SK-N-SH (cell line): Measurements from ENCODE around the gene TBCD. TPM values are rescaled to one million over a fixed set of nuclear protein-coding genes. Genes with fewer than 3 reads are reported as not detected.

Source experiments
- CTCF ChIA-PET: fragments of 300-600, 350-600 bp; formaldehyde crosslinking; extraction: SDS; loops from one replicate; lab custom pipeline; 2021; lab: Yijun Ruan, JAX
- POLR2A ChIA-PET: fragments of 350-600 bp; sonication (Branson Sonifier 250); formaldehyde crosslinking; extraction: SDS; loops from one replicate; lab custom pipeline; 2020; ENCODE audit warnings: antibody characterized with exemption, inconsistent platforms; lab: Yijun Ruan, JAX
- DNase-seq: peaks from one replicate; pipeline ENCODE4 v3.0.0; 2012
- H2AFZ ChIP-seq: fragments of 200-600 bp; sonication (generic); 2 replicates; pipeline ENCODE4 v1.8.1; 2016; ENCODE audit warnings: antibody characterized with exemption, mild to moderate bottlenecking, low read depth
- H3F3A ChIP-seq: fragments of 200-600 bp; sonication (generic); replicated peaks from 2 replicates; pipeline ENCODE3; 2016; ENCODE audit warnings: antibody characterized with exemption, mild to moderate bottlenecking; ENCODE audit not compliant: insufficient read depth
- H3K27ac ChIP-seq, 2 experiments: fragments of 200-500 bp in 1 of 2; fragments of 200-600 bp in 1 of 2; sonication (Bioruptor generic) in 1 of 2; sonication (generic), shearing (Covaris generic) in 1 of 2; 2 replicates each; pipeline versions ENCODE4 v1.5.1 to v1.6.1; 2014 to 2016; ENCODE audit warnings: low read depth in 2 of 2, inconsistent platforms in 1 of 2, low read length in 1 of 2, mild to moderate bottlenecking in 1 of 2, mixed read lengths in 1 of 2
- H3K27me3 ChIP-seq: fragments of 200-600 bp; sonication (generic), shearing (Covaris generic); 2 replicates; pipeline ENCODE4 v1.6.1; 2016; ENCODE audit warnings: mixed run types; ENCODE audit not compliant: insufficient read depth
- H3K36me3 ChIP-seq, 2 experiments: fragments of 200-500 bp in 1 of 2; fragments of 200-600 bp in 1 of 2; sonication (Bioruptor generic) in 1 of 2; sonication (generic) in 1 of 2; replicated peaks in 1 of 2; 2 replicates each; pipeline versions ENCODE3 to v1.5.1; 2014 to 2016; ENCODE audit warnings: low read length in 1 of 2, mild to moderate bottlenecking in 1 of 2; ENCODE audit not compliant: insufficient read depth in 2 of 2, control insufficient read depth in 1 of 2
- H3K4me1 ChIP-seq, 2 experiments: fragments of 200-500 bp in 1 of 2; fragments of 200-600 bp in 1 of 2; sonication (Bioruptor generic) in 1 of 2; sonication (generic), shearing (Covaris generic) in 1 of 2; 2 replicates each; pipeline versions ENCODE4 v1.5.1 to v1.6.1; 2014 to 2016; ENCODE audit warnings: low read depth in 1 of 2, low read length in 1 of 2, mixed run types in 1 of 2; ENCODE audit not compliant: insufficient read depth in 2 of 2, control insufficient read depth in 1 of 2
- H3K4me2 ChIP-seq: fragments of 200-600 bp; sonication (generic), shearing (Covaris generic); 2 replicates; pipeline ENCODE4 v1.6.1; 2017; ENCODE audit warnings: mixed run types
- H3K4me3 ChIP-seq, 2 experiments: fragments of 200-500 bp in 1 of 2; fragments of 200-600 bp in 1 of 2; sonication (Bioruptor generic) in 1 of 2; sonication (generic), shearing (Covaris generic) in 1 of 2; 2 replicates each; pipeline versions ENCODE4 v1.5.1 to v1.8.1; 2014 to 2016; ENCODE audit warnings: low read depth in 2 of 2, inconsistent platforms in 1 of 2, low read length in 1 of 2, mild to moderate bottlenecking in 1 of 2, mixed read lengths in 1 of 2, moderate library complexity in 1 of 2
- H3K79me2 ChIP-seq: fragments of 200-600 bp; sonication (generic); 2 replicates; pipeline ENCODE4 v1.8.1; 2017; ENCODE audit warnings: mild to moderate bottlenecking; ENCODE audit not compliant: insufficient read depth
- H3K9ac ChIP-seq: fragments of 200-600 bp; sonication (generic); 2 replicates; pipeline ENCODE4 v1.6.1; 2017; ENCODE audit warnings: mixed run types
- H3K9me2 ChIP-seq: fragments of 200-600 bp; sonication (generic); 2 replicates; pipeline ENCODE4 v1.6.1; 2017; ENCODE audit warnings: mixed run types
- H3K9me3 ChIP-seq: fragments of 200-600 bp; sonication (generic); 2 replicates; pipeline ENCODE4 v1.6.1; 2017; ENCODE audit warnings: mixed run types, mild to moderate bottlenecking, moderate library complexity
- H4K20me1 ChIP-seq: fragments of 200-600 bp; sonication (generic); 2 replicates; pipeline ENCODE4 v1.6.1; 2017; ENCODE audit warnings: mild to moderate bottlenecking, mixed run types; ENCODE audit not compliant: insufficient read depth
- EP300 ChIP-seq, 2 experiments: IDR thresholded peaks; 2 replicates each; pipeline versions ENCODE4 v1.4.0 to v1.6.1; 2012; ENCODE audit warnings: borderline replicate concordance in 1 of 2, low read depth in 1 of 2, low read length in 1 of 2
- GABPA ChIP-seq: IDR thresholded peaks from 2 replicates; pipeline ENCODE4 v1.4.0; 2012; ENCODE audit warnings: low read depth, mild to moderate bottlenecking
- GATA2 ChIP-seq: sonication (generic); formaldehyde crosslinking; IDR thresholded peaks from 2 replicates; pipeline ENCODE4 v1.5.0; 2020; ENCODE audit warnings: mild to moderate bottlenecking, missing genetic modification reagents
- MXI1 ChIP-seq: IDR thresholded peaks from 2 replicates; pipeline ENCODE4 v1.6.1; 2012; ENCODE audit warnings: mild to moderate bottlenecking, low read depth, low read length, improper control_type of control experiment
- NFIC ChIP-seq: IDR thresholded peaks from 2 replicates; pipeline ENCODE4 v1.4.0; 2012; ENCODE audit warnings: borderline replicate concordance
- RCOR1 ChIP-seq: fragments of 150-350 bp; IDR thresholded peaks from 2 replicates; pipeline ENCODE4 v1.6.1; 2017; ENCODE audit warnings: antibody characterized with exemption, low read length
- RFX5 ChIP-seq: IDR thresholded peaks from 2 replicates; pipeline ENCODE4 v1.6.1; 2012; ENCODE audit warnings: mild to moderate bottlenecking, improper control_type of control experiment, low read length
- SIN3A ChIP-seq: IDR thresholded peaks from 2 replicates; pipeline ENCODE4 v1.6.1; 2012; ENCODE audit warnings: low read depth, mild to moderate bottlenecking, low read length, moderate library complexity, borderline replicate concordance
- SMC3 ChIP-seq: IDR thresholded peaks from 2 replicates; pipeline ENCODE4 v1.6.1; 2012; ENCODE audit warnings: low read depth, low read length, improper control_type of control experiment
- WGBS: methylation state at CpG from one replicate; pipeline ENCODE4 v1.1.6; 2017; ENCODE audit warnings: low lambda C conversion rate; 5-methylcytosine and 5-hydroxymethylcytosine counted together
- polyA plus RNA-seq, 3 experiments: library from polyadenylated mRNA; depleted of rRNA; stranded (reverse); fragments of >200 nt; gene quantifications; 2 replicates each; pipeline ENCODE4 v1.2.3, GENCODE V29; 2012
- TF ChIP-seq, protein P1 (sequence below): IDR thresholded peaks from 2 replicates; pipeline ENCODE4 v1.4.0; 2012; ENCODE audit warnings: low read depth
- TF ChIP-seq, protein P2 (sequence below): IDR thresholded peaks from 2 replicates; pipeline ENCODE4; 2012
- TF ChIP-seq, protein P3 (sequence below): fragments of 200-600 bp; sonication (generic); IDR thresholded peaks from 2 replicates; pipeline ENCODE4 v1.6.1; 2017; ENCODE audit warnings: antibody characterized with exemption, mild to moderate bottlenecking, moderate library complexity

The TBCD gene
- polyA plus RNA-seq, 1 of the 3 experiments (the other 2 are of a cell fraction): 107 TPM

DNA sequence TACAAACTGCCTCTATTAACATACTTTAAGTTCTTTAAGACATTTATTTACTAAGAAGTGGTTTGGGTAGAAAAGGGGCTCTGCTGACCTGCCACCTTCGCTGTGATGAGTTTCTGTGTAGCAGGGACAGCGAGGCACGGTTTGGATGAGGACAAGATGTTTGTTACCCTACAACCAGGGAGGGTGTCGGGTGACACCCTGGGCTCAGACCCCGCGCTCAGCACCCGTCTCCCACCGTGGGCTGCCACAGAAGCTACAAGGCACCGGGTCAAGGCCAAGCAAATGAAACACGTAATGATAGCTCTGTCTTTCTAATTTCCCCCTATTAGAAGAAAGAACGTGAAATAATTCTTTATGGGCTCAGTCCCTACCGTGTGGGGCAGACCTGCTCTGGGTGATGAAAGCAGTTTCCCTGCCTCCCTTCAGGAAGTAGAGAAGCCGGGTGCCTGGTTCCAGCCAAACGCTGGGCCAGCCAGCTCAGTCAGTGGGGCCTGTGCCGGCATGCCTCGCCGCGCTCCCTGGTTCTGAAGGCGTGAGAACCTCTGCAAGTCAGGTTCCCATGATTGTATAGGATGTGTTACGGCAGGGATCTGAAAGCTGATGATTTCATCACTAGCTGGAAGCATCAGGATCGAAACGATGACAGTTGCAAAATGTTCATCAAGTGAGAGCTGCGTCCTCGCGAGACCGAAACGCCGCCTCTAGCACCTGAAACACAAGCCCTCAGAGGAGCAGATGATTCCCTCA lies 84.1 kb downstream of the TBCD start:
- Histone ChIP-seq H3K4me2 (no peak overlapping the region), H3K9ac (no peak overlapping the region), H3K27me3 (no peaks in the 10 kb centered on the region), H3K79me2 (no peaks in the 10 kb centered on the region), H3F3A (no peaks in the 10 kb centered on the region), H3K9me3 (no peaks in the 10 kb centered on the region), H2AFZ (no peak overlapping the region), H3K27ac (no peak overlapping the region), H3K36me3 (peaks cover 10 to 12% of the 10 kb centered on the region in 2 experiments), H3K4me3 (no peak overlapping the region), H4K20me1 (no peaks in the 10 kb centered on the region), H3K4me1 (peaks cover 0 to 9% of the 10 kb centered on the region in 2 experiments; a peak in 1 of 4 replicates), H3K9me2 (no peaks in the 10 kb centered on the region)
- ChIA-PET POLR2A (no interaction called here), CTCF (interaction anchor here (0.7 to 1.7 kb wide), 5 partner anchors 8 to 64 kb away, joined by 3 to 7 read pairs (median 3); no protein-coding TSS in a partner anchor)
- 96% methylated on average over 28 of the region's 28 CpGs for WGBS
- TF ChIP-seq NFIC (no peak), MXI1 (no peak), SIN3A (no peak), EP300 (IDR thresholded peaks at IDR 0.05; ENCODE audit: borderline replicate concordance in 1 of 2, low read depth in 1 of 2, low read length in 1 of 2) (no peak), RCOR1 (no peak), GATA2 (CRISPR knock-in tag) (no peak), RFX5 (no peak), GABPA (no peak)
- TF ChIP-seq, protein P1, sequence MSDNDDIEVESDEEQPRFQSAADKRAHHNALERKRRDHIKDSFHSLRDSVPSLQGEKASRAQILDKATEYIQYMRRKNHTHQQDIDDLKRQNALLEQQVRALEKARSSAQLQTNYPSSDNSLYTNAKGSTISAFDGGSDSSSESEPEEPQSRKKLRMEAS: no peak
- TF ChIP-seq, protein P2, sequence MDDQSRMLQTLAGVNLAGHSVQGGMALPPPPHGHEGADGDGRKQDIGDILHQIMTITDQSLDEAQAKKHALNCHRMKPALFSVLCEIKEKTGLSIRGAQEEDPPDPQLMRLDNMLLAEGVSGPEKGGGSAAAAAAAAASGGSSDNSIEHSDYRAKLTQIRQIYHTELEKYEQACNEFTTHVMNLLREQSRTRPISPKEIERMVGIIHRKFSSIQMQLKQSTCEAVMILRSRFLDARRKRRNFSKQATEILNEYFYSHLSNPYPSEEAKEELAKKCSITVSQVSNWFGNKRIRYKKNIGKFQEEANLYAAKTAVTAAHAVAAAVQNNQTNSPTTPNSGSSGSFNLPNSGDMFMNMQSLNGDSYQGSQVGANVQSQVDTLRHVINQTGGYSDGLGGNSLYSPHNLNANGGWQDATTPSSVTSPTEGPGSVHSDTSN: no peak
- DNase-seq: no peak

DNA sequence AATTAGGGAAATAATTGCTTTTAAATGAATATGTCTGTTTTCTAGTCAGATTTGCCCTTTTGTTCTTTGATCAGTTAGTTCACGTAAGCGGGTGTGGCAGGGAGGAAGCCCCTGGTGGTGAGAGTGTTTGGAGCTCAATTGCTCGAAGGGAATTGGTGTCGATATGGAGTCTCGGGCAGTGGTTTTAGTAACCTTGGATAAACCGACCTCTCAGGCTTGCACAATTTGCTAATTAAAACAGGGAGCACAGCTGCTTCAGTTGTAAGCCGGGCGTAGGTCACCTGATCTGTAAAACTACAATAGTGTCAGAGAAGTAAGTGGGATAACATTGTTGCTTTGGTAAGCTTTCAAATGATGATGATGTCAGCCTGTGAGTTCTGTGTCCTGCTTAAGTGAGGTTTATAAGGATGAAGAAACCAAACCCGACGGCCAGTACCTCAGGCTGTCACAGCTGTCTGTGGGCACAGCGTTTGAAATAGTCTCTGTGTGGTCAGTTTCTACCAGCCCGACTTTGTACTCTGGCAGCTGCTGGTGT lies 85.0 kb downstream of the TBCD start:
- DNase-seq: no peak
- Histone ChIP-seq H3K79me2 (no peaks in the 10 kb centered on the region), H3F3A (no peaks in the 10 kb centered on the region), H3K4me1 (peaks cover 0 to 9% of the 10 kb centered on the region in 2 experiments; a peak in 1 of 4 replicates), H3K9me2 (no peaks in the 10 kb centered on the region)
- WGBS: 87% methylated on average over 12 of the region's 12 CpGs
- CTCF ChIA-PET: interaction anchor here (0.7 to 1.7 kb wide), 6 partner anchors 12 to 64 kb away, joined by 3 to 4 read pairs (median 3); no protein-coding TSS in a partner anchor
- TF ChIP-seq, protein P3, sequence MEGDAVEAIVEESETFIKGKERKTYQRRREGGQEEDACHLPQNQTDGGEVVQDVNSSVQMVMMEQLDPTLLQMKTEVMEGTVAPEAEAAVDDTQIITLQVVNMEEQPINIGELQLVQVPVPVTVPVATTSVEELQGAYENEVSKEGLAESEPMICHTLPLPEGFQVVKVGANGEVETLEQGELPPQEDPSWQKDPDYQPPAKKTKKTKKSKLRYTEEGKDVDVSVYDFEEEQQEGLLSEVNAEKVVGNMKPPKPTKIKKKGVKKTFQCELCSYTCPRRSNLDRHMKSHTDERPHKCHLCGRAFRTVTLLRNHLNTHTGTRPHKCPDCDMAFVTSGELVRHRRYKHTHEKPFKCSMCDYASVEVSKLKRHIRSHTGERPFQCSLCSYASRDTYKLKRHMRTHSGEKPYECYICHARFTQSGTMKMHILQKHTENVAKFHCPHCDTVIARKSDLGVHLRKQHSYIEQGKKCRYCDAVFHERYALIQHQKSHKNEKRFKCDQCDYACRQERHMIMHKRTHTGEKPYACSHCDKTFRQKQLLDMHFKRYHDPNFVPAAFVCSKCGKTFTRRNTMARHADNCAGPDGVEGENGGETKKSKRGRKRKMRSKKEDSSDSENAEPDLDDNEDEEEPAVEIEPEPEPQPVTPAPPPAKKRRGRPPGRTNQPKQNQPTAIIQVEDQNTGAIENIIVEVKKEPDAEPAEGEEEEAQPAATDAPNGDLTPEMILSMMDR: peak; percentile 23
- no peak for TF ChIP-seq SMC3
- TF ChIP-seq, all 33 proteins: peak for 1
- Histone ChIP-seq H3K9me3 (no peaks in the 10 kb centered on the region), H3K27me3 (no peaks in the 10 kb centered on the region), H3K27ac (no peak overlapping the region), H3K9ac (no peak overlapping the region), H3K4me3 (no peak overlapping the region), H3K4me2 (no peak overlapping the region), H3K36me3 (peaks cover 10 to 12% of the 10 kb centered on the region in 2 experiments), H4K20me1 (no peaks in the 10 kb centered on the region), H2AFZ (no peak overlapping the region)
- POLR2A ChIA-PET: no interaction called here
